IPS-NIHi11 (cell line): ENCODE results near the gene LIG4.
A peak's percentile ranks its signal among the peaks of the same experiment; 100 is the strongest.
"Not testable (repeated sequence)": the region's sequence is repeated elsewhere in the genome, so short reads cannot be mapped to it uniquely, and the experiment has no call there.

Source experiments
- DNase-seq: peaks from one replicate; pipeline ENCODE4 v3.0.0; 2012; ENCODE audit warnings: mixed read lengths, low spot score

The LIG4 gene

GRCh38 chr13:108215436-108215835, at the start of gene LIG4:
Gene LIG4 (minus strand): TSS chr13:108215536. CDS start chr13:108211268, 4,268 bp downstream.
- peak; percentile 92 for DNase-seq

DNA sequence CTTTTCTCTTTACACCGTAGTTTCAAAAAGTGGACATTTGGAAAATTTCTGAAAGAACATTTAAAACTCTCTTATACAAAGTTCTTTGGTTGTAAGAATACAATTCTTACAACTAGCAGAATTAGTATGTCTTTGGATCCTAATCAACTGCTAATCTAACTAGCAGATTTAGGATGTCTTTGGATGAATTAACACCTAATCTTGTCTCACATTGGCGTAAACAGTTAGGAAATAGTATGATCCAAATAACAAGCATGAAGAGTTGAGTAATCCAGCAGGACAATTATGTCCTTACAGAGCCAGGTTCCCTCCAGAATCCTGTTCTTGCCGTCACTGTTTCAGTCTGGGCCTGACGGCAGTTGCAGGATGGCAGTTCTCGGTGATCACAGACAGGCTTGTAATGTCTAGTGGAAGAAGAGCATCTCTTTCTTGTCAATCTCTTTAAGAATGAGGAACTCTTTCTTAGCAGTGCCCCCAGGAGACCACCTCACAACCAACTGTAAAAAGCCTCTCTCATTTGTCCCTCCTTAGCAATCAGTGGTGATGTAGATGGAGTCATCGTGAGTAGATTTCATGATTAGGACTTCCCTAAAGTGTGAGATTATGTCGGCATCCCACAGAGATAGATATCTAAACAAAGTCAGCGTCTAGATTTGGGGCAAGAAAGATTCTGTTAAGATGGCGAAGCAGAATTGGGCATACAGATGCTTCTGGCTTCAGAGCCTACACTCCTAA, 48.5 kb upstream of the LIG4 start:
- DNase-seq: no peak

DNA sequence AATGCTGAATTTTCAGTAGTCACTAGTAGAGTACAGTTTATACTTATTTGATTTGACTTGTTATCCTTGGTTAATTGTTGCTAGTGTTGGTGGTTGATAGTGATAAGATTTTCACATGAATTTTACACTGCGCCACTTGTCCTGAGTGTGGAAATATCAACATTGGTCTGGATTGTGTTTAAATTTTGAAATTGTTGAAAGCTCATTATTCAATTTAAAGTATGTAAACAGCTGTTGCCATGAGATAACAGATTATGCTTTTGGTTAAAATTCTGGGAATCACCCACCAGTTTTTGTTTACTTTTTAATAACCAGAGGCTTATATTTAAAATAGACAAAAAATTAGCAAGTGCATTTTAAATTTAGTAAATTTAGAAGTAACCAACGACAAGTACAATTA, 41.9 kb upstream of the LIG4 start:
- DNase-seq: no peak

- DNase-seq: no peak
Observed at GRCh38 chr13:108249150-108249549, 33.8 kb upstream of the LIG4 start.

- no peak for DNase-seq
Observed at GRCh38 chr13:108230377-108230776, 15.0 kb upstream of the LIG4 start.

- no peak for DNase-seq
Observed at GRCh38 chr13:108227651-108228272, 12.4 kb upstream of the LIG4 start.

DNA sequence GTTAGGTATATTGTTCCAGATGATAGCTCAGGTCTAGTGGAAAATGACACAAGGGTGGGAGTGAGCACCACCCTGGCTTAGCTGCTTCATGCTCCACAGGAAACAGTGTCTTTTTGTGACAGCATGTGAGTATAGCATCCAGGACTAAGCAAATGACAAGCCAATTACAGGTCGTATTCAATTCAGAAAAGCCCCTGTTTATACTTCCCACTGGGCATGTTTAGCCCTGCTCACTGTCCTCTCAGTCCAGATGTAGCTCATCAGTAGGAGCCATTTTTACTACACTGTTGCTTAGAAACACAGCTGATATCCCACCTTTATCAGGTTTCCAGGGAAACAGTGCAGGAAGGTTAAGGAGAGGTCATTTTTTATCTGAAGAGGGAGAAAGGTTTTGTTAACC, 10.8 kb upstream of the LIG4 start:
- DNase-seq: no peak

DNA sequence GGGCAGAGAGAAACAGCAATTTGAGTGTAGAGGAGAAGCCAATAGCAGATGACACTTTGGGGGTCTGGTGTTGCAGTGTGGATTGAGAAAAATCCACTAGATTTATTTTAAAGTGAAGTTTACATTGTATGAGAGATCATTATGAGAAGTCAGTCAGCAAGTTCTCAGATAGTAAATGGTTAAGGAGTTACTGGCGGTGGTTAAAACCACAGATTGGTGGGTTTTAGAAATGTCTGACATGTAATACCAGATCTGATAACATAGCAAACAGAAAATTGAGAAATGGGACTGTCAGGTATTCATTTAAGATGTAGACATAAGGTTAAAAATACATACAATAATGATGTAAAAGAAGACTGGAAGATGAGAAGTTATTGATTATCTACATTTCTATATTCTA, 10.1 kb upstream of the LIG4 start:
- no peak for DNase-seq

- DNase-seq: no peak
Observed at GRCh38 chr13:108223687-108224503, 8.6 kb upstream of the LIG4 start.

GRCh38 chr13:108220041-108220440, 4.7 kb upstream of the LIG4 start:
- no peak for DNase-seq

DNA sequence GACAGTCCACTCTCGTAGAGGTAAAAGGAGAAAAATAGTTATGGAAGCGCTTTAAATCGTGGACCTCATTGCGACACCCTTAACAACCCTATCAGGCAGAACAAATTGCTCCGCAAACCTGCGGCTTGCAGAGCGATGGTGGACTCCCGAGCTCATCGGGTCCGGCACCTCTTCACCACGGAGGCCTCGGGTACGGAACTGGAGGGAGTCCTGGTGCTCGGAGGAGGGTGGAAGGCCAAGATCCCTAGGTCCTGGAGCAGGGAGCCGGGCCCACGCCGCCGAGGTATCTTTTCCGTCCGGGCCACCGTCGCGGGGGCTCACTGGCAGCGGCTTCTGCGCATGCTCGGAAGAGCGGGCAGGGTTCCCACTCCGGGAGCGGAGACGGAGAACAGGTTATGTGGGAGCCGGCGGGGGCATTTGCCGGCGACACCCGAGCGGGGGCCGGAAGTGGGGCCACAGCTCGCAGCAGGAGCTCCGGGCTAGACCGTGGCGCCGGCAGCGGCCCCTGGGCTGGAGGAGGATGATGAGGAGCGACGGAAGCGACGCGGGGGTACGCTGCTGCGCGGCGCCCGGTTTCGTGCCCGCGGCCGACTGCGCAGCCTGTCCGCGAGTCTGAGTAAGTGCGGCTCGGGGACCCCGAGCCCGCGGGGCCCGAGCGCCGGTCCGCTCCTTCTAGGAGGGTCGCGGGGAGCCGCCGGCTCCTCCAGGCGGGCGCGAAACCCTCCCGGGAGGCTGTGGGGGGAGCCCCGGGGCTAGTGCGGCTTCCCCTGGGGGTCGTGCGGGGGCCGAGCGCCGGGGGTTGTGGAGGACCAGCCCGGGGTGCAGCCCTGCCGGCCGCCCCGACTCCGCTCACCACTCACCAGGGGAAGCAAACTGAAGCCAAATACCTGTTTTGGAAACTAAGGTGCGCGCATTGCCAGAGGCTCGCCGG, 3.0 kb upstream of the LIG4 start, which contains the start of gene ABHD13:
ABHD13 (plus strand) TSS at position 349 of the 931 bp plus-strand sequence. CDS start 10,827 bp downstream, outside the sequence.
- DNase-seq: peak; percentile 96

GRCh38 chr13:108217307-108218043, 2.1 kb upstream of the LIG4 start:
- DNase-seq: not testable (repeated sequence)

DNA sequence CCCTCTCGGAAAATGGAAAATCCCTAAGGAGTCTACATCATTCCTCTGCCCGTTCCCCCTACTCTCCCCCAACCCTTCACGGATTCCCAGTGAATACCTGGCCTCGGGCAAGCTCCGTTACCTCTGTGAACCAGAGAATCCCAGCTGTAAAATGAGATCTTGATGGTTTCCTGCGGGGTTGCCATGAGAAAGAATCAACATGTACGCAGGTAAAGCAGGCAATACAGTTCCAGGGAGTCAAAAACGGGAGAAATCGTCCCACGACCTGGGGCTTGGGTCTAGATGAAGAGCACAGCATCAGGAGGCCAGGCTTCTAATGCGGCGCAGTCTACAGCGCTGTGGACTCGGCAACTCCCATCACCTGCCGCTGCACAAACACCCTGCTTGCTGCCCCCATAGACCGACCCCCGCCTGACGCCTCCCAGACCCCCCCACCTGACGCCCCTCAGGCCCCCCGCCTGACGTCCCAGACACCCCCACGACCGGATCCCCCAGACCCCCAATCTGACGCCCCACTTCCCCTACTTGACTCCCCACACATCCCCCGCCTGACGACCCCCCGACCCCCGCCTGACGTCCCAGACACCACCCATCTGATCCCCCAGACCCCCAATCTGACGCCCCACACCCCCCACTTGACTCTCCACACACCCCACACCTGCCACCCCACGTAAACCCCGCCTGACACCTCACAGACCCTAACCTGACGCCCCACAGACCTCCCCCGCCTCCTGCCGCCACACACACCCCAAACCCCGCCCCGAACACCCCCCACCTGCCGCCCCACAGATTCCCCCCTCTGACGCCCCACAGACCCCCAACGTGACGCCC, 680 bp downstream of the LIG4 start:
- peak; percentile 18 for DNase-seq

DNA sequence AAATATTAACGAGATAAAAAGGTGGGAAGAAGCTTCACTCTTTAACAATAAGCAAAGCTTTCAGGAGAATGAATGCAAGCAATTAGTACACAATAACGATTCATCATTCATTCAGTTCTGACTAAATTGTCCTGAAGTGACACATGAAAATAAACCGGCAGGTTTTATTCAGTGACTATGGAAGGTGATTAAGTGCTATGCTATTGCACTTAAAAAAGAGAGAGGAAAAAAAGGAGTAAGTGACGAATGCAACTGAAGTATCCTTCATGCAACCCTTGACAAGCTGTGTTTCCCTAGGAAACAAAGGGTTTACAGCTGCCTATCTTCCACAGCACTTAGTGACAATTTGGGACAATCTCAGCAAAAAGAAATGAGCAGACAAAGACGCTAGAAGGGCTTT, 1.4 kb downstream of the LIG4 start:
- no peak for DNase-seq

- DNase-seq: no peak
Observed at GRCh38 chr13:108212886-108213285, 2.5 kb downstream of the LIG4 start.

- no peak for DNase-seq
Observed at GRCh38 chr13:108210551-108210950, 4.8 kb downstream of the LIG4 start.

DNA sequence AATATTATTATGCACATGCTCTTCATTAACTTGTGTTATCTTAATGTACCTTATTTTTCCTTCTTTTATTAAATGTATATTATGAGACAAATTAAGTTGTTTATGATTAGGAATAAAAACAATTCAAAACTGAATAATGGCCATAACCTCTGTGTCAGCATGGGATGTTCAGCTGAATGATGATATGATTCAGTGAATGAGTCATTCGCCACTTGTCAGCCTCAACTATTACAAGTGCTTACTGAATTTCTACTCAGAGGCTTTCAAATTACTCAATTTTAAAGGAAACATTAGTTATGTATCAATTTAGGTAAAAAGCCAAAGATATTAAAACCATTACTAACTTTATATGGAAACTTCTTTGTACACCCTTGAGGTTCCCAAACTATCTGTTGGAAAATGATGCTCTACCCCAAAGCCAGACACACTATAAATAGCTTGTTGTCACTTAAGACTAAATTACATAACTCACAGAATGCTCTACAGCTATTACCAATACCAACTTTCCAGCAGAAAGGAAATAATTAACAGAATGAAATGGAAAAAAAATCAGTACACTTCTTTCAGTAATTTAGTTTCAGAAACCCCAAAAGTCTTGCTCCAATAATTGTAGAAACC, 14.4 kb downstream of the LIG4 start:
- no peak for DNase-seq

GRCh38 chr13:108195861-108196260, 19.5 kb downstream of the LIG4 start:
- DNase-seq: no peak

DNA sequence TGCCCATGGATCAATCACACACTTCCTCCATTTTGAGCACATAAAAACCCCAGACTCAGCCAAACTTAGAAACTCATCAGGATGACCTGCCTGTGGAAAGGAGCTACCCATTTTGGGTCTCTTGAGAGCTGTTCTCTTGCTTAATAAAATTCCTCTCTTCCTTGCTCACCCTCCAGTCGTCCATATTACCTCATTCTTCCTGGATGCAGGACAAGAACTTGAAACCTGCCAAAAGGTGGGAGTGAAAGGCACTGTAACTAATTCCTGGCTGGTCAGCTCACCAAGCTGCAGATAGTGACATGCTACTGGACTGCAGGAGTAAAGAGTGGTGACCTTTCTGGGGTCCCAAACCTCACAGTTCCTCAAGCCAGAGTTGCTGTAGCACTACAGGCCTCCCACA, 20.2 kb downstream of the LIG4 start:
- no peak for DNase-seq
